Measurements from ENCODE around the gene DOK1.

DOK1 gene

GRCh38 chr2:74530239-74531187 lies 24.0 kb upstream of the DOK1 start:
- H3K4me3 ChIP-seq (ENCODE audit: low read length): peak overlapping the region; percentile 94
- no peak for TF ChIP-seq ZNF274 (IDR thresholded peaks at IDR 0.05; ENCODE audit: low read depth, low read length)

- TF ChIP-seq ZNF274 (IDR thresholded peaks at IDR 0.05; ENCODE audit: low read depth, low read length): no peak
- peak overlapping the region; percentile 94; the same call in 1 of the 2 replicates for H3K4me3 ChIP-seq (ENCODE audit: low read length)
Observed at GRCh38 chr2:74531666-74532065, 22.9 kb upstream of the DOK1 start.

GRCh38 chr2:74532222-74532621 lies 22.3 kb upstream of the DOK1 start:
- no peak overlapping the region for H3K4me3 ChIP-seq (ENCODE audit: low read length)
- TF ChIP-seq ZNF274 (IDR thresholded peaks at IDR 0.05; ENCODE audit: low read depth, low read length): no peak

- no peak for TF ChIP-seq ZNF274 (IDR thresholded peaks at IDR 0.05; ENCODE audit: low read depth, low read length)
- no peak overlapping the region for H3K4me3 ChIP-seq (ENCODE audit: low read length)
Observed at GRCh38 chr2:74533464-74533863, 21.1 kb upstream of the DOK1 start.

GRCh38 chr2:74534411-74534810 lies 20.1 kb upstream of the DOK1 start:
- no peak overlapping the region for H3K4me3 ChIP-seq (ENCODE audit: low read length)
- no peak for TF ChIP-seq ZNF274 (IDR thresholded peaks at IDR 0.05; ENCODE audit: low read depth, low read length)

- H3K4me3 ChIP-seq (ENCODE audit: low read length): no peak overlapping the region
- TF ChIP-seq ZNF274 (IDR thresholded peaks at IDR 0.05; ENCODE audit: low read depth, low read length): no peak
Observed at GRCh38 chr2:74535440-74535965, 19.0 kb upstream of the DOK1 start.

GRCh38 chr2:74536166-74536950 lies 18.2 kb upstream of the DOK1 start:
- no peak for TF ChIP-seq ZNF274 (IDR thresholded peaks at IDR 0.05; ENCODE audit: low read depth, low read length)
- H3K4me3 ChIP-seq (ENCODE audit: low read length): no peak overlapping the region

- H3K4me3 ChIP-seq (ENCODE audit: low read length): no peak overlapping the region
- TF ChIP-seq ZNF274 (IDR thresholded peaks at IDR 0.05; ENCODE audit: low read depth, low read length): no peak
Observed at GRCh38 chr2:74537140-74537539, 17.4 kb upstream of the DOK1 start.

GRCh38 chr2:74538881-74539339 lies 15.6 kb upstream of the DOK1 start:
- no peak overlapping the region; the same call in 1 of the 2 replicates for H3K4me3 ChIP-seq (ENCODE audit: low read length)
- TF ChIP-seq ZNF274 (IDR thresholded peaks at IDR 0.05; ENCODE audit: low read depth, low read length): no peak

GRCh38 chr2:74540291-74540690 lies 14.2 kb upstream of the DOK1 start:
- H3K4me3 ChIP-seq (ENCODE audit: low read length): no peak overlapping the region
- TF ChIP-seq ZNF274 (IDR thresholded peaks at IDR 0.05; ENCODE audit: low read depth, low read length): no peak

GRCh38 chr2:74542978-74543377 lies 11.5 kb upstream of the DOK1 start:
- no peak for TF ChIP-seq ZNF274 (IDR thresholded peaks at IDR 0.05; ENCODE audit: low read depth, low read length)
- no peak overlapping the region for H3K4me3 ChIP-seq (ENCODE audit: low read length)

GRCh38 chr2:74544634-74545033 lies 9.9 kb upstream of the DOK1 start:
- no peak for TF ChIP-seq ZNF274 (IDR thresholded peaks at IDR 0.05; ENCODE audit: low read depth, low read length)
- no peak overlapping the region for H3K4me3 ChIP-seq (ENCODE audit: low read length)

GRCh38 chr2:74546004-74546403 lies 8.5 kb upstream of the DOK1 start:
- TF ChIP-seq ZNF274 (IDR thresholded peaks at IDR 0.05; ENCODE audit: low read depth, low read length): no peak
- H3K4me3 ChIP-seq (ENCODE audit: low read length): no peak overlapping the region

GRCh38 chr2:74548285-74548899 lies 6.1 kb upstream of the DOK1 start:
- H3K4me3 ChIP-seq (ENCODE audit: low read length): peak overlapping the region; percentile 53; the same call in 1 of the 2 replicates
- TF ChIP-seq ZNF274 (IDR thresholded peaks at IDR 0.05; ENCODE audit: low read depth, low read length): no peak

Data from GM08714 (cell line).